RPMI7951 (cell line): ENCODE data around the gene ZSWIM3. TPM values are rescaled to one million over a fixed set of nuclear protein-coding genes. Genes with fewer than 3 reads are reported as not detected.

Experiments used
- DNase-seq: peaks from one replicate; pipeline ENCODE4 v3.0.0-alpha.2; 2012; ENCODE audit warnings: low read depth
- total RNA-seq: library from RNA; depleted of rRNA; stranded (reverse); fragments of >200 nt; shearing (Covaris generic); gene quantifications from 2 replicates; pipeline ENCODE4 v1.2.3, GENCODE V29; 2014

The ZSWIM3 gene
- total RNA-seq, 1 experiment from 2014 or later, result 9.3 TPM

- peak; percentile 98 for DNase-seq
Measured at GRCh38 chr20:45833030-45833882, 24.2 kb upstream of the ZSWIM3 start, which contains the start of gene SNX21. SNX21 (plus strand) TSS chr20:45833799; CDS start chr20:45833920, 121 bp downstream.

GRCh38 chr20:45833883-45834796 is 23.3 kb upstream of the ZSWIM3 start:
- DNase-seq, result peak; percentile 77

- DNase-seq, result no peak
Measured at GRCh38 chr20:45834797-45835161, 22.6 kb upstream of the ZSWIM3 start.

GRCh38 chr20:45835329-45835765 is 22.1 kb upstream of the ZSWIM3 start:
- no peak for DNase-seq

GRCh38 chr20:45835825-45836224 is 21.6 kb upstream of the ZSWIM3 start:
- peak; percentile 91 for DNase-seq

GRCh38 chr20:45836841-45837240 is 20.6 kb upstream of the ZSWIM3 start:
- no peak for DNase-seq

- no peak for DNase-seq
Measured at GRCh38 chr20:45840700-45841198, 16.7 kb upstream of the ZSWIM3 start.

- no peak for DNase-seq
Measured at GRCh38 chr20:45841407-45842129, 15.8 kb upstream of the ZSWIM3 start.

GRCh38 chr20:45842169-45842812 is 15.1 kb upstream of the ZSWIM3 start:
- peak; percentile 47 for DNase-seq

- DNase-seq, result no peak
Measured at GRCh38 chr20:45843506-45843905, 13.9 kb upstream of the ZSWIM3 start.

GRCh38 chr20:45845452-45845851 is 12.0 kb upstream of the ZSWIM3 start:
- DNase-seq, result no peak

GRCh38 chr20:45848421-45848820 is 9.0 kb upstream of the ZSWIM3 start:
- no peak for DNase-seq

GRCh38 chr20:45848969-45849582 is 8.3 kb upstream of the ZSWIM3 start:
- no peak for DNase-seq

- DNase-seq, result no peak
Measured at GRCh38 chr20:45850238-45850637, 7.2 kb upstream of the ZSWIM3 start.

GRCh38 chr20:45850926-45851325 is 6.5 kb upstream of the ZSWIM3 start:
- no peak for DNase-seq

- DNase-seq, result no peak
Measured at GRCh38 chr20:45851501-45851900, 5.9 kb upstream of the ZSWIM3 start.

- DNase-seq, result no peak
Measured at GRCh38 chr20:45852326-45852725, 5.1 kb upstream of the ZSWIM3 start.

GRCh38 chr20:45853484-45853883 is 3.9 kb upstream of the ZSWIM3 start:
- no peak for DNase-seq

GRCh38 chr20:45857882-45858216 is 435 bp downstream of the ZSWIM3 start:
- peak; percentile 48 for DNase-seq

- no peak for DNase-seq
Measured at GRCh38 chr20:45859916-45860315, 2.5 kb downstream of the ZSWIM3 start.
